HCT116 (cell line): ENCODE results near the gene ZNF862.

Experiments
- FOSL1 ChIP-seq: IDR thresholded peaks from 2 replicates; pipeline ENCODE4 v1.6.1; 2012; ENCODE audit warnings: low read depth
- TF ChIP-seq, protein P1 (sequence below), 3 experiments: fragments of 200-600 bp in 1 of 3; sonication (generic) in 1 of 3; IDR thresholded peaks in 2 of 3; conservative IDR thresholded peaks in 1 of 3; 2 replicates each; pipeline ENCODE4 v1.5.1; 2012 to 2017; ENCODE audit warnings: low read depth in 2 of 3, low read length in 2 of 3, antibody characterized with exemption in 1 of 3, borderline replicate concordance in 1 of 3, control low read depth in 1 of 3, mild to moderate bottlenecking in 1 of 3, mixed read lengths in 1 of 3, mixed run types in 1 of 3, moderate library complexity in 1 of 3; ENCODE audit not compliant: insufficient read depth in 1 of 3
- TF ChIP-seq, protein P2 (sequence below): IDR thresholded peaks from 2 replicates; pipeline ENCODE4 v1.6.1; 2011; ENCODE audit warnings: mild to moderate bottlenecking, low read length, moderate library complexity; ENCODE audit not compliant: insufficient replicate concordance; ENCODE audit errors: extremely low read depth
- TF ChIP-seq, protein P3 (sequence below): IDR thresholded peaks from 2 replicates; pipeline ENCODE4 v1.6.1; 2012; ENCODE audit warnings: low read depth

DNA sequence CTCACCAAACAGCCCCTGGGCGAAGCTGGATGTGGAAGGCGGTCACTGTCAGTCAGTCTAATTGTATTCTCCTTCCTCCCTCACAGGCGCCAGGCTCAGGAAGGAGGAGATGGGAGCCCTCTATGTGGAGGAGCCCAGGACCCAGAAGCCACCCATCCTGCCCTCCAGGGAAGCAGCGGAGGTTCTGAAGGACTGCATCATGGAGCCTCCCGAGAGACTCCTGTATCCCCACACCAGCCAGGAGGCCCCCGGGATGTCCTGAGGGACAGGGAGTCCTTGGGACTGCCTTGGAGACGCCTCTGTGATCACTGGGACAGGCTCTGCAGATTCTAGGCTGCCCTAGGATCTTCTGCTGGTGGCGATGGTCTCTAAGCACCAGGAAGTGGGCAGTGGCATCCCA lies 25.8 kb downstream of the ZNF862 start:
- TF ChIP-seq, protein P1, sequence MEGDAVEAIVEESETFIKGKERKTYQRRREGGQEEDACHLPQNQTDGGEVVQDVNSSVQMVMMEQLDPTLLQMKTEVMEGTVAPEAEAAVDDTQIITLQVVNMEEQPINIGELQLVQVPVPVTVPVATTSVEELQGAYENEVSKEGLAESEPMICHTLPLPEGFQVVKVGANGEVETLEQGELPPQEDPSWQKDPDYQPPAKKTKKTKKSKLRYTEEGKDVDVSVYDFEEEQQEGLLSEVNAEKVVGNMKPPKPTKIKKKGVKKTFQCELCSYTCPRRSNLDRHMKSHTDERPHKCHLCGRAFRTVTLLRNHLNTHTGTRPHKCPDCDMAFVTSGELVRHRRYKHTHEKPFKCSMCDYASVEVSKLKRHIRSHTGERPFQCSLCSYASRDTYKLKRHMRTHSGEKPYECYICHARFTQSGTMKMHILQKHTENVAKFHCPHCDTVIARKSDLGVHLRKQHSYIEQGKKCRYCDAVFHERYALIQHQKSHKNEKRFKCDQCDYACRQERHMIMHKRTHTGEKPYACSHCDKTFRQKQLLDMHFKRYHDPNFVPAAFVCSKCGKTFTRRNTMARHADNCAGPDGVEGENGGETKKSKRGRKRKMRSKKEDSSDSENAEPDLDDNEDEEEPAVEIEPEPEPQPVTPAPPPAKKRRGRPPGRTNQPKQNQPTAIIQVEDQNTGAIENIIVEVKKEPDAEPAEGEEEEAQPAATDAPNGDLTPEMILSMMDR (IDR thresholded peaks at IDR 0.05 in 2 of 3, conservative IDR thresholded peaks at IDR 0.05 in 1 of 3; ENCODE audit: borderline replicate concordance in 1 of 3, insufficient read depth in 1 of 3, low read depth in 2 of 3, low read length in 2 of 3) = no peak
- TF ChIP-seq, protein P2, sequence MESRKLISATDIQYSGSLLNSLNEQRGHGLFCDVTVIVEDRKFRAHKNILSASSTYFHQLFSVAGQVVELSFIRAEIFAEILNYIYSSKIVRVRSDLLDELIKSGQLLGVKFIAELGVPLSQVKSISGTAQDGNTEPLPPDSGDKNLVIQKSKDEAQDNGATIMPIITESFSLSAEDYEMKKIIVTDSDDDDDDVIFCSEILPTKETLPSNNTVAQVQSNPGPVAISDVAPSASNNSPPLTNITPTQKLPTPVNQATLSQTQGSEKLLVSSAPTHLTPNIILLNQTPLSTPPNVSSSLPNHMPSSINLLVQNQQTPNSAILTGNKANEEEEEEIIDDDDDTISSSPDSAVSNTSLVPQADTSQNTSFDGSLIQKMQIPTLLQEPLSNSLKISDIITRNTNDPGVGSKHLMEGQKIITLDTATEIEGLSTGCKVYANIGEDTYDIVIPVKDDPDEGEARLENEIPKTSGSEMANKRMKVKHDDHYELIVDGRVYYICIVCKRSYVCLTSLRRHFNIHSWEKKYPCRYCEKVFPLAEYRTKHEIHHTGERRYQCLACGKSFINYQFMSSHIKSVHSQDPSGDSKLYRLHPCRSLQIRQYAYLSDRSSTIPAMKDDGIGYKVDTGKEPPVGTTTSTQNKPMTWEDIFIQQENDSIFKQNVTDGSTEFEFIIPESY = no peak
- TF ChIP-seq, protein P3, sequence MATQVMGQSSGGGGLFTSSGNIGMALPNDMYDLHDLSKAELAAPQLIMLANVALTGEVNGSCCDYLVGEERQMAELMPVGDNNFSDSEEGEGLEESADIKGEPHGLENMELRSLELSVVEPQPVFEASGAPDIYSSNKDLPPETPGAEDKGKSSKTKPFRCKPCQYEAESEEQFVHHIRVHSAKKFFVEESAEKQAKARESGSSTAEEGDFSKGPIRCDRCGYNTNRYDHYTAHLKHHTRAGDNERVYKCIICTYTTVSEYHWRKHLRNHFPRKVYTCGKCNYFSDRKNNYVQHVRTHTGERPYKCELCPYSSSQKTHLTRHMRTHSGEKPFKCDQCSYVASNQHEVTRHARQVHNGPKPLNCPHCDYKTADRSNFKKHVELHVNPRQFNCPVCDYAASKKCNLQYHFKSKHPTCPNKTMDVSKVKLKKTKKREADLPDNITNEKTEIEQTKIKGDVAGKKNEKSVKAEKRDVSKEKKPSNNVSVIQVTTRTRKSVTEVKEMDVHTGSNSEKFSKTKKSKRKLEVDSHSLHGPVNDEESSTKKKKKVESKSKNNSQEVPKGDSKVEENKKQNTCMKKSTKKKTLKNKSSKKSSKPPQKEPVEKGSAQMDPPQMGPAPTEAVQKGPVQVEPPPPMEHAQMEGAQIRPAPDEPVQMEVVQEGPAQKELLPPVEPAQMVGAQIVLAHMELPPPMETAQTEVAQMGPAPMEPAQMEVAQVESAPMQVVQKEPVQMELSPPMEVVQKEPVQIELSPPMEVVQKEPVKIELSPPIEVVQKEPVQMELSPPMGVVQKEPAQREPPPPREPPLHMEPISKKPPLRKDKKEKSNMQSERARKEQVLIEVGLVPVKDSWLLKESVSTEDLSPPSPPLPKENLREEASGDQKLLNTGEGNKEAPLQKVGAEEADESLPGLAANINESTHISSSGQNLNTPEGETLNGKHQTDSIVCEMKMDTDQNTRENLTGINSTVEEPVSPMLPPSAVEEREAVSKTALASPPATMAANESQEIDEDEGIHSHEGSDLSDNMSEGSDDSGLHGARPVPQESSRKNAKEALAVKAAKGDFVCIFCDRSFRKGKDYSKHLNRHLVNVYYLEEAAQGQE = no peak
- TF ChIP-seq FOSL1 = no peak
